GM19438 (cell line): ENCODE results near the gene DNM2.
"Not testable (repeated sequence)": the region's sequence is repeated elsewhere in the genome, so short reads cannot be mapped to it uniquely, and the experiment has no call there.

Experiments
- ATAC-seq: cut with Tn5 transposase; IDR thresholded peaks from one replicate; pipeline ENCODE4 v1.9.1; 2021; ENCODE audit warnings: low read depth; ENCODE audit not compliant: unreplicated experiment

The DNM2 gene

DNA sequence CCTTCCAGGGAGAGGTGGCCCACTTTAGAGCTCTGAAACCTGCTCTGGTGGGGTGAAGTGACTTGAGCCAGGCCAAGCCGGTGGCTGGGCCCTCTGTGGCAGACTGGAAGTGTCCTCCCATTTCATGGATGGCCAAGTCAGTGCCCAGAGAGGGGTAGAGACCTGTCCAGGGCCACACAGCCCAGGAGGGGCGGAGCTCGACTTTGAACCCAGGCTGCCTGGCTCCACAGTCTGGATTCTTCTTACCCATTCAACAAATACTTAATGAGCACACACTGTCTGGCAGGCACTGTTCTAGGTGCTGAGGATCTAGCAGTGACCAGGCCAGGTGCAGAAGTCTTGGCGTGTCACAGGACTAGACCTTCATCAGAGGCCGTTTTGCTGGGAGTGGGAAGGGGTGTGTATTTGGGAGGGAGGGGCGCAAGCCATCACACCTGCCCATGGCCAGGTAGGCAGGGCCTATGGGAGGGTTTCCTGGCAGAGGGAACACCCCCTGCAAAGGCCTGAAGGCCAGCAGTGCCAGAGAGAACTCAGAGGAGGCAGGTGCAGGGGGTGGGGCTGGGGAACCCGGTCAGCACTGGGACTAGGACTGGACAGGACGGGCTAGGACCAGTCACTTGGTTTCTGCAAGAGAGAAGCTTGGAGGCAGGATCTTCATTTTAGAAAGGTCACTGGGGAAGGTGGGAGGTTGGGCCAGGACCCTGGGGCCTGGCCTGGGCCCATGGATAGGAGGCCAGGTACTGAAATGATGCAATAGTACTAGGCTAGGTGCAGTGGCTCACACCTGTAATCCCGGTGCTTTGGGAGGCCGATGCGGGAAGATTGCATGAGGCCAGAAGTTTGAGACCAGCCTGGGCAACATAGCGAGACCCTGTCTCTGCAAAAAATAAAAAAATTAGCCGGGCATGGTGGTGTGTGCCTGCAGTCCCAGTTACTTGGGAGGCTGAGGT, 31.8 kb downstream of the DNM2 start:
- no peak for ATAC-seq

GRCh38 chr19:10751109-10751953, 33.5 kb downstream of the DNM2 start:
- ATAC-seq = no peak

- no peak for ATAC-seq
Observed at GRCh38 chr19:10752237-10752912, 34.5 kb downstream of the DNM2 start.

GRCh38 chr19:10752913-10753704, 35.2 kb downstream of the DNM2 start:
- no peak for ATAC-seq

GRCh38 chr19:10756371-10756770, 38.5 kb downstream of the DNM2 start:
- ATAC-seq = no peak

DNA sequence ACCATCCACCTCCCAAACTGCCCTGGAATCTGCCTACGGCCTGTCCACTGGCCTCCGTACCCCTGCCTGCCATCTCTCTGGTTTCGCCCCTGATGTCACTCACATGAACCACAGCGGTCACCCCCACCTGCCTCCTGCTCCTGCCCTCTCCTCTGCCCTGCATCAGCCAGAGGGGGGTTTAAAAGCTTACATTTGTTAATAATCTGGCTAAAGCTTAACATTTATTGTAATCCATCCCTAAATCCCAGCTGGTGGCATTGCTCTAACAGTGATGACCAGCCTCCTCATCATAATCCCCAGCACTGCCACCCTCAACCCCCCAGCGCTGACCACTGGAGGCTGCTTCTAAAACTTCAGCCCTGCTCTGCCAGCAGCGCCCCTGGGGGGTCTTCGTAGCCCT, 38.9 kb downstream of the DNM2 start:
- ATAC-seq = no peak

DNA sequence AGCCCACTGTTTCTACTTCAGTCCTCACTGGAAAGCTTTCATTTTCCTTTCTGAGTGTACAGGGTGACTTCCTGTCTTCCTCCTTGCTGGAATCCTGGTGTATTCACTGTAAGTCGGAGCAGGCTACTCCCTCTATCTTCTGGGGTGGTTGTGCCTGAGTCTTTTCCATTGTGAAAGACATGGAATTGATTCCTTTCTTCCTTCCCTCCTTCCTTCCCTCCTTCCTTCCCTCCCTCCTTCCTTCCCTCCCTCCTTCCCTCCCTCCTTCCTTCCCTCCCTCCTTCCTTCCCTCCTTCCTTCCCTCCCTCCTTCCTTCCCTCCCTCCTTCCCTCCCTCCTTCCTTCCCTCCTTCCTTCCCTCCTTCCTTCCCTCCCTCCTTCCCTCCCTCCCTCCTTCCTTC, 40.2 kb downstream of the DNM2 start:
- not testable (repeated sequence) for ATAC-seq

GRCh38 chr19:10758978-10759377, 41.1 kb downstream of the DNM2 start:
- ATAC-seq = no peak

- no peak for ATAC-seq
Observed at GRCh38 chr19:10760273-10760944, 42.5 kb downstream of the DNM2 start.

GRCh38 chr19:10761443-10762250, 43.8 kb downstream of the DNM2 start:
- no peak for ATAC-seq

GRCh38 chr19:10762656-10763055, 44.8 kb downstream of the DNM2 start:
- ATAC-seq = no peak

- no peak for ATAC-seq
Observed at GRCh38 chr19:10763411-10763810, 45.5 kb downstream of the DNM2 start.

GRCh38 chr19:10763828-10764339, 46.0 kb downstream of the DNM2 start:
- no peak for ATAC-seq

GRCh38 chr19:10764340-10764894, 46.5 kb downstream of the DNM2 start:
- ATAC-seq = no peak

DNA sequence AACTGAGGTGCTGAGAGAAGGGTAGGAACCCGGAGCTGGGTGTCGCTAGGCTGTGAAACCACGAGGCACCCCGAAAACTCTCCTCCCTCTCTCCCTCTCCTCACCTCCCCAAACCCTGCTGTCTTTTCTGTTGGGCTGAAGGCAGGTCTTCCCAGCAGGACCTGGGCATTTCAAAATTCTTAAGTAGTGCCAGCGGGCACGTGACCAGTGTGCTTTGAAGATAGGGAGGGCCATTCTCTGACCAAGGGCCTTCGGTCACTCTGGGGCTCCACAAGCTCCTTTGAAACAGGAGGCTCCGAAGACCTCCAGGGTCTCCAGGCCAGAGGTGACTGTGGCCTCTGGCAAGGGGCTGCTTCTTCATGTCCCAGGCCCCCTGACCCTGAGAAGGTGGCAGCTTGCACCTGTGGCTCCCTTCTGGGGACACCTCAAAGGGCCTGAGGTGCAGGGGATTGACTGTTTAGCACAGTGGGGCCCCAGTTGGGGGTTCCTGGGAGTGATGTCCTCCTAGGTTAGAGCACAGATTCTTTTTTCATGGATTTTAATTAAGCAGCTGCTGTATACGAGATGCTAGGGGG, 48.3 kb downstream of the DNM2 start:
- ATAC-seq = no peak

GRCh38 chr19:10766671-10767201, 48.9 kb downstream of the DNM2 start:
- no peak for ATAC-seq

- ATAC-seq = no peak
Observed at GRCh38 chr19:10767726-10768125, 49.8 kb downstream of the DNM2 start.

DNA sequence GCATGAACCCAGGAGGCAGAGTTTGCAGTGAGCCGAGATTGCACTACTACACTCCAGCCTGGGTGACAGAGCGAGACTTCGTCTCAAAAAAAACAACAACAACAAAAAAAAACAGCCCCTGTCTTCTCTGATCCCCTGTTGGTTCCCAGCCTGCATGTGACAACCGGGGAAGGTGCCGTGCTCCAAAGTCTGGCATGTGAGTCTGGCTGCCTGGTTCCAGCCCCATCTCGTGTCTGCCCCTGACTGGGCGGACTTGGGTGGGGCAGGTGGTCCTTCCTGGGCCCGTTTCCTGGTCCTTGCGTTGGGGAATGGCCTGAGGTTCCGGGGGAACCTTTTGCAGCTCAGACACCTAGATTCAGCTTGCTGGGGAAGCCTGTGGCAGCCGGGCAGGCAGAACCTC, 50.5 kb downstream of the DNM2 start:
- no peak for ATAC-seq
